VCaP (cell line): Measurements from ENCODE around the gene TECRL.

Experiments
- H3K27ac ChIP-seq: fragments of 450-650 bp; 2 replicates; pipeline ENCODE4 v1.5.1; 2017
- CTCF ChIP-seq: fragments of 450-650 bp; conservative IDR thresholded peaks from 2 replicates; pipeline ENCODE4 v1.5.1; 2017; ENCODE audit warnings: mild to moderate bottlenecking, moderate library complexity

The TECRL gene

GRCh38 chr4:64409300-64409699 lies at the start of gene TECRL:
TECRL (minus strand) TSS chr4:64409450; CDS start chr4:64409351, 99 bp downstream.
- TF ChIP-seq CTCF, result no peak
- no peak within 1 kb of the TSS for H3K27ac ChIP-seq

DNA sequence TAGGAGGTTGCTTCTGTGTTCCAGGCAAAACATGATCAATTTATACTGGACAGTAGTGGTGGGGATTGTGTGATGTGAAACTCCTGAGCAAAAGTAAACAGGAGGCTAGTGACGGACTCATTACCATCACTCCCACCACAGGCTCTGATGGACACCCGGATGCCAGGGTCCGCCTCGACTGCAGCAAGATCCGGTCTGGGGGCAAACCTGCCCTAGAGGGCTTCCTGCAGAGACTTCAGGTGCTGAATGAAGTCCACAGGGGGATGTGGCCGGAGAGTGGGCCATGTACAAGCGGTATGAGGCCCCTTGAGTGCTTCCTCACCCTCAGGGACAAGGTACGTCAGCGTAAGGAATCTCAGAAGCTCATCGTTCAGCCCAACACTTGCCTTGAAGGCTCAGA lies 23.4 kb upstream of the TECRL start:
- no peak for TF ChIP-seq CTCF
- H3K27ac ChIP-seq, result no peak overlapping the region

DNA sequence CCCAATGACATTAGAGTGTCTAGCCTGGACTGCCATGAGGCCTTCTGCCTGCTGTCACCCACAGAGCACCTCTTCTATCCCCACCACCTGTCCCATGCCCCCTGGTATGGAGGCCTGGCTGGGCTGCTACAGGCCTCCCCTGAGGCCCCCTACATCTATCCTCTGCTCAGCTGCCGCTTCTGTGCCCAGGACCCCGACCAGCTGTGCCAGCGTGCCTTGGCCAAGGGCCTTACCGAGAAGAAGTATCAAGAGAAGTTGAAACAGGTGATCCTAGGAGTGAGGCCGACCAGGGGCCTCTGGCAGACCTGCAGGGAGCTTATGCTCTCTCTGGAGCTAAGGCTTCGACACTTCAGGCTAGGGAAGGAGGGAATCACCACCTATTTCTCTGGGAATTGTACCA lies 21.7 kb upstream of the TECRL start:
- no peak for TF ChIP-seq CTCF
- H3K27ac ChIP-seq, result no peak overlapping the region

DNA sequence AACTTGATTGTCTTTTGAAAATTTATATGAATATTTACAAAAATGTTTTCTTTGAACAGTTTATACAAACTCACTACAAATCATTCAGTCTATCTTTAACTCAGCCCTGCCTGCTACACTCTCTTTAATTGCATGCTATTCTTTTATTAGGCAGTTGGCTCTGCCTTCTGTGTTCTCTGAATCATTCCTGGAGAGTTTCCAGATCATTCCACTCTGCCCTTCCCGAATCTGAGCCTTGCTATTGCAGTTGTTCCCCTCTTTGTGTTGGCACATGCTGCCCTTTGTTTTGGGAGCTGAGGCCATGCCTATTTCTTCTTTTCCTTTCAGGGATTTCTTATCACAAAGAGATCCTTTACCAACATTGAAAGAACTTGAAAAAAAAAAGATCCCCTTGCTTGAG lies 8.7 kb upstream of the TECRL start:
- no peak for TF ChIP-seq CTCF
- H3K27ac ChIP-seq, result peak overlapping the region; percentile 48

- TF ChIP-seq CTCF, result no peak
- no peak overlapping the region for H3K27ac ChIP-seq
Measured at GRCh38 chr4:64407000-64407399, 2.2 kb downstream of the TECRL start.

- H3K27ac ChIP-seq, result peak overlapping the region; percentile 34; the same call in 1 of the 2 replicates
- TF ChIP-seq CTCF, result no peak
Measured at GRCh38 chr4:64405761-64406160, 3.5 kb downstream of the TECRL start.

GRCh38 chr4:64402684-64403083 lies 6.6 kb downstream of the TECRL start:
- H3K27ac ChIP-seq, result no peak overlapping the region
- TF ChIP-seq CTCF, result no peak
